ENCODE results near the gene SDS.

Gene SDS, protein sequence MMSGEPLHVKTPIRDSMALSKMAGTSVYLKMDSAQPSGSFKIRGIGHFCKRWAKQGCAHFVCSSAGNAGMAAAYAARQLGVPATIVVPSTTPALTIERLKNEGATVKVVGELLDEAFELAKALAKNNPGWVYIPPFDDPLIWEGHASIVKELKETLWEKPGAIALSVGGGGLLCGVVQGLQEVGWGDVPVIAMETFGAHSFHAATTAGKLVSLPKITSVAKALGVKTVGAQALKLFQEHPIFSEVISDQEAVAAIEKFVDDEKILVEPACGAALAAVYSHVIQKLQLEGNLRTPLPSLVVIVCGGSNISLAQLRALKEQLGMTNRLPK

DNA sequence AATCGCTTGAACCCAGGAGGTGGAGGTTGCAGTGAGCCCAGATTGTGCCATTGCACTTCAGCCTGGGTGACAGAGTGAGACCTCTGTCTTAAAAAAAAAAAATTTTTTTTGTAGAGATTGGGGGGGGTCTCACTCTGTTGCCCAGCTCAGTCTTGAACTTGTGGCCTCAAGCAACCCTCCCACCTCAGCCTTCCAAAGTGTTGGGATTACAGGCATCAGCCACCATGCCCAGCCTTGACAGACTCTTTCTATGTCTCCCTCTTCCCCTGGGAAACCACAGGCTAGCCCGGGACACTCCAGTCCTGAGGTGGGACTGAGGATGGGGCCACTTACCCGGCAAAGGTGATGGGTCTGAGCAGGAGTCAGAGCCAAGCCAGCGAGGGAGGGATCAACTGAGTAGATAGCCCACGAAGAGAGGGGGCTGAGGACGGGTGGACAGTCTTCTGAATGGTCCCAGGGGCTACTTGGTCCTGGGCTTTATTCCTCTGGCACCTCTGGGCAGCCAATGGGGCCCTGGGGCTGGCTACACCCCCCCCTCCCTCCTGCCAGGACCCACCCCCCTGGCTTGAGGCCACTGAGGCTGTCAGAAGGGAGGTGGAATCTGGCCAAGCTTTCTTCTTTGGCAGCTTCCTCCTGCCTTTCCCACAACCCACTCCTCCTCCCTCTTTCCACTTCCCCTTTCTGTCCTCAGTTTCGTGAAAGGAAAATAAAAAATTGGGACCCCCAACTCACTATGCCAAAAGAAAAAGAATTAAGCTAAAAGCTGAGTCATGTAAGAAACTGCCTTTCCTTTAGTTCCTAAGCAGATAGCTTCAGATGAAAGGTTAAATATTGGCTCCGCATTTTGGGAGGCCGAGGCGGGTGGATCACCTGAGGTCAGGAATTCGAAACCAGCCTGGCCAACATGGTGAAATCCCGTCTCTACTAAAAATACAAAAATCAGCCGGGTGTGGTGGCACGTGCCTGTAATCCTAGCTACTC is at the start of gene SDS:
Gene SDS, minus strand, starts transcription at position 453 of the 981 bp plus-strand sequence. CDS start 4,179 bp downstream, outside the sequence.
- Mint-ChIP-seq H3K9me3 (no peaks in the 10 kb centered on the region), H3K4me3 (no peak within 1 kb of the TSS), H3K36me3 (no peaks in the 10 kb centered on the region), H3K27me3 (peaks cover 3% of the 10 kb centered on the region), H3K4me1 (no peaks in the 10 kb centered on the region), H3K27ac (no peak within 1 kb of the TSS)

DNA sequence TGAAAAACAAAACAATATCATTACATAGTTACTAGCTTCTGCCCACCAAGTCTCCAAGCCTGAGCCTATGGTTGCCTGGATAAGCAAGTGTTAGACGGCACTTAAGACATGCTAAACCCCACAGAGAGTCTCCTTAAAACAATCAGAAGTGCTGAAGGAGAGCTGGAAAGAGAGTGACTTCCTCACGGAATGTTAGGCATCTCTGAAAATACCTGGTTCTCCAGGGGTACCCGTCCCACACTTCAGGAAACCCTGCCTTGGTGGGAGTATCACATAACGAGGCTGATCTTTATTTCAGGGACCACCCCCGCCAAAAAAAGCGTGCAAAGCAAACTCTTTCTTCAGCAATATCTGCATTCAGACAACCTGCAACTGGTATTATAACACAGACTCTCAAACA is 49.6 kb upstream of the SDS start:
- no peaks in the 10 kb centered on the region for H3K9me3 Mint-ChIP-seq
- H3K4me1 Mint-ChIP-seq, result no peaks in the 10 kb centered on the region
- no peak overlapping the region for H3K4me3 Mint-ChIP-seq
- H3K36me3 Mint-ChIP-seq, result no peaks in the 10 kb centered on the region
- H3K27ac Mint-ChIP-seq, result no peak overlapping the region
- H3K27me3 Mint-ChIP-seq, result peaks cover 7% of the 10 kb centered on the region

GRCh38 chr12:113452458-113452857 is 48.8 kb upstream of the SDS start:
- Mint-ChIP-seq H3K27me3 (peaks cover 9% of the 10 kb centered on the region), H3K27ac (no peak overlapping the region), H3K9me3 (no peaks in the 10 kb centered on the region)

DNA sequence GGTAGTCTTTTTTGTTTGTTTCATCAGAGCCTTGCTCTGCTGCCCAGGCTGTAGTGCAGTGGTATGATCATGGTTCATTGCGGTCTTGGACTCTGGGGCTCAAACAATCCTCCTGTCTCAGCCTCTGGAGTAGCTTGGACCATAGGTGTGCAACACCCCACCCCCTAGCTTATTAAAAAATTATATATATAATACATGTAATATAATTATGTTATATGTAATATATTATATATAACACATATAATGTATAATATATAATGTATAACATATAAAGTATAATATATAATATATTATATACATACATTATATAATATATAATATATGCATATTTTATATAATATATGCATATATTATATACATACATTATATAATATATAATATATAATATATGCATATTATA is 46.2 kb upstream of the SDS start:
- Mint-ChIP-seq H3K9me3 (no peaks in the 10 kb centered on the region), H3K27ac (no peak overlapping the region), H3K4me3 (no peak overlapping the region), H3K4me1 (no peaks in the 10 kb centered on the region), H3K36me3 (no peaks in the 10 kb centered on the region), H3K27me3 (peaks cover 19% of the 10 kb centered on the region)

More at GRCh38 chr12:113452458-113452857, 48.8 kb upstream of the SDS start:
- H3K36me3 Mint-ChIP-seq, result no peaks in the 10 kb centered on the region
- no peaks in the 10 kb centered on the region for H3K4me1 Mint-ChIP-seq
- no peak overlapping the region for H3K4me3 Mint-ChIP-seq

DNA sequence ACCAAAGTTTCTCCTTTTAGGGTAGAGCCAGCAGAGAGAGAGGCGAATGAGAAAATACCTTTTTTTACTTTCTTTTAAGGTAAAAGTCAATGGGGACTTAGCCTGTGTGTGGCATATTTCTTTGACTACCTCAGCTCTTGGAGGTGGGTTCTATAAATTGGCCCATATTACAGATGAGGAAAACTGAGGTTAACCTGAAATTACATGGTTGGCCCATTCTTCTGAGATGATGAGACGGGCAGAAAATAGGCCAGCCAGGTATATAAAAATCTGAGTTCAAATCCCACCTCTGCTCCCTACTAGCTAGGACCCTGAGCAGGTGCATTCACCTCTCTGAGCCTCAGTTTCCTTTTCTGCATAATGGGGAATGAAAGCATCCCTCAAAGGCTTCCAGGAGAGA is 45.6 kb upstream of the SDS start:
- Mint-ChIP-seq H3K4me1 (no peaks in the 10 kb centered on the region), H3K27ac (no peak overlapping the region), H3K27me3 (peaks cover 19% of the 10 kb centered on the region), H3K36me3 (no peaks in the 10 kb centered on the region), H3K4me3 (no peak overlapping the region), H3K9me3 (no peaks in the 10 kb centered on the region)

DNA sequence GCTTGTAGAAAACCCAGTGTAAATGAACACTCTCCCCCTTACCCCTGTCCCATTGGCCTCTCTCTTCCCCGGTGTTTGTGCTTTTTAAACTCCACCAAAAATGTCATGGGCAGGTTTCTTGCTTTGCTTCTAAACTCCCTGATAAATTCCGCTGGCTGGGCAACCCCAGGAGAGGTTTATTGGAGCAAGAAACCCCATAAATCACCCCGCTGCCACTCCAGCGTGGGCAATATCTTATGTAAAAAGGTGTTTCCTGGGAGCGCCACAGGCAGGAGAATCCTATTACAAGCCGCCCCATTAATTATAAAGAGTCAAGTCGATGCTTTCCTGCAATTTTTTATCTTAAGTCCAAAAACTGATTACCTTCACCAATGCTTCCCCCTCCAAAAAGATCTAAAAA is 45.2 kb upstream of the SDS start:
- no peak overlapping the region for H3K27ac Mint-ChIP-seq
- H3K27me3 Mint-ChIP-seq, result peaks cover 19% of the 10 kb centered on the region
- no peaks in the 10 kb centered on the region for H3K9me3 Mint-ChIP-seq
- H3K4me3 Mint-ChIP-seq, result no peak overlapping the region
- H3K4me1 Mint-ChIP-seq, result no peaks in the 10 kb centered on the region
- H3K36me3 Mint-ChIP-seq, result no peaks in the 10 kb centered on the region

DNA sequence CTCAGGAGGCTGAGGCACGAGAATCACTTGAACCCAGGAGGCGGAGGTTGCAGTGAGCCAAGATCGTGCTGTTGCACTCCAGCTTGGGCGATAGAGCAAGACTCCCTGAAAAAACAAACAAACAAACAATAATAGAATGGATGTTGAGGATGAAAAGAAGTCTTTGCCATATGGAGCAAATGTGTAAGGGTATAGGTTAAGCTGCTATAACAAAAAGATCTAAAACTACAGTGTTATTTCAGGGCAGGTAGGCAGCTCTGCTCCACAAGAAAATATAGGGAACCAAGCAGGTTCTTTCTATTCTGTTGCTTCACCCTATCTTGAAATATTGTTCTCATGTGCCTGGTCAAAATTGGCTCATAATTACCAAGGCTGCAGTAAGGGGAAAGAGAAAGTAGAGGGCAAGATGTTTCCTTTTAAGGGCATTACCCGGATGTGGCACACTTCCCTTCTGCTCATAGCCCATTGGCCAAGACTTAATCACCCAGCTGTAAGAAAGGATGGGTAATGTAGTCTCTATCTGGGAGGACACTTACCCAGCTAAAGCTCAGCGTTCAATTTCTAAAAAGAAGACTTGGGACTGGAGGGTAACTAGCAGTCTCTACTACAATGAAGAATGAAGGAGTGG is 42.0 kb upstream of the SDS start:
- Mint-ChIP-seq H3K27ac (no peak overlapping the region), H3K27me3 (peaks cover 18% of the 10 kb centered on the region), H3K4me3 (no peak overlapping the region), H3K4me1 (no peaks in the 10 kb centered on the region), H3K36me3 (no peaks in the 10 kb centered on the region), H3K9me3 (no peaks in the 10 kb centered on the region)

- H3K27me3 Mint-ChIP-seq, result peaks cover 14% of the 10 kb centered on the region
- H3K27ac Mint-ChIP-seq, result no peak overlapping the region
- no peak overlapping the region for H3K4me3 Mint-ChIP-seq
- no peaks in the 10 kb centered on the region for H3K36me3 Mint-ChIP-seq
- no peaks in the 10 kb centered on the region for H3K4me1 Mint-ChIP-seq
- no peaks in the 10 kb centered on the region for H3K9me3 Mint-ChIP-seq
These were observed 39.4 kb upstream of the SDS start for GRCh38 chr12:113443030-113443539.

- H3K4me3 Mint-ChIP-seq, result no peak overlapping the region
- H3K9me3 Mint-ChIP-seq, result no peaks in the 10 kb centered on the region
- H3K27me3 Mint-ChIP-seq, result peaks cover 7% of the 10 kb centered on the region
- no peak overlapping the region for H3K27ac Mint-ChIP-seq
- H3K4me1 Mint-ChIP-seq, result no peaks in the 10 kb centered on the region
- no peaks in the 10 kb centered on the region for H3K36me3 Mint-ChIP-seq
These were observed 37.5 kb upstream of the SDS start for GRCh38 chr12:113440947-113441782.

- no peaks in the 10 kb centered on the region for H3K9me3 Mint-ChIP-seq
- H3K27me3 Mint-ChIP-seq, result peaks cover 4% of the 10 kb centered on the region
- H3K36me3 Mint-ChIP-seq, result no peaks in the 10 kb centered on the region
- no peak overlapping the region for H3K27ac Mint-ChIP-seq
- no peaks in the 10 kb centered on the region for H3K4me1 Mint-ChIP-seq
- H3K4me3 Mint-ChIP-seq, result no peak overlapping the region
These were observed 36.6 kb upstream of the SDS start for GRCh38 chr12:113440336-113440735.

DNA sequence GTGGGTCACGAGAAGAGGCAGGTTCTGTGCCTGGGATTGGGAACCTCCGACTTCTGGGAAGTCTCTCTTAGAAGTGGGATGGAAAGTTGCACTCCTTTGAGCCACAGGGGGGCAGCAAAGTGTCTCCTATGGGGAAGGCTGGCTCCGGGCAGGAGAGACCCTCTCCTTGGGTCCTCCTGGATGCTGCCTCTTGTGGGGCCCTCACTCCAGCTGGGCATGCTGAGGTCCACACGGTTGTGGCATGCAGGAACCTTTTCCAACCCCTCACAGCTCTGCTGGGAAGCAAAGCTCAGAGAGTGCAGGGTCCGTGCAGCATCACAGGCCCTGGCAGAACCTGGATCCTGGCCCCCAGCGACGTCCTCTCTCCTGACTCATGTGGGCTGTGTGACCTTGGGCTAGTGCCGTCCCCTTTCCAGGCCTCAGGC is 35.9 kb upstream of the SDS start:
- Mint-ChIP-seq H3K36me3 (no peaks in the 10 kb centered on the region), H3K4me3 (no peak overlapping the region), H3K9me3 (no peaks in the 10 kb centered on the region), H3K27ac (no peak overlapping the region), H3K4me1 (no peaks in the 10 kb centered on the region), H3K27me3 (peaks cover 1% of the 10 kb centered on the region)

DNA sequence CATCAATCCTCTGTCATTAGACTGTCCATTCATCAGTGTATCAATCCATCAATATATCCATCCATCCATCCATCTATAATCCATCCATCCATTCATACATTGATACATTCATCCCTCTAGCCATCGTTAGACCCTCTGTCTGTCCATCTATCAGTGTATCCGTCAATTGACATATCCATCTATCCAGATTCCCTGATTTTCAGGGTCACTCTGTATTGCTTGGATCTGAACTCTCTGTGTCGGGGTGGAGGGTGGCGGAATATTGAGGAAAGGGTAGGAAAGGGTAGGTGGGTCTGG is 35.6 kb upstream of the SDS start:
- H3K27me3 Mint-ChIP-seq, result peaks cover 1% of the 10 kb centered on the region
- no peak overlapping the region for H3K4me3 Mint-ChIP-seq
- no peaks in the 10 kb centered on the region for H3K9me3 Mint-ChIP-seq
- no peaks in the 10 kb centered on the region for H3K36me3 Mint-ChIP-seq
- H3K27ac Mint-ChIP-seq, result no peak overlapping the region
- H3K4me1 Mint-ChIP-seq, result no peaks in the 10 kb centered on the region

GRCh38 chr12:113438523-113439300 is 35.0 kb upstream of the SDS start:
- Mint-ChIP-seq H3K27ac (no peak overlapping the region), H3K36me3 (no peaks in the 10 kb centered on the region), H3K4me3 (no peak overlapping the region), H3K4me1 (no peaks in the 10 kb centered on the region), H3K27me3 (peaks cover 1% of the 10 kb centered on the region), H3K9me3 (no peaks in the 10 kb centered on the region)

DNA sequence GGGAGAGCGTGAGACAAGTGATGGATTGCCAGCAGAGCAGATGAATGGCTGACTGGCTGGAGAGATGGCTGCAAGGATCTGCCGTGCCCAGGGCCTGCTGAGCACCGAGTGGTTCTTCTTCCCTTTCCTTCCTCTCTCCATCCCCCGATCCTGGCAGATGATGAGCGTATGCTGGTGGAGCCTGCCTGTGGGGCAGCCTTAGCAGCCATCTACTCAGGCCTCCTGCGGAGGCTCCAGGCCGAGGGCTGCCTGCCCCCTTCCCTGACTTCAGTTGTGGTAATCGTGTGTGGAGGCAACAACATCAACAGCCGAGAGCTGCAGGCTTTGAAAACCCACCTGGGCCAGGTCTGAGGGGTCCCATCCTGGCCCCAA is 34.0 kb upstream of the SDS start:
- Mint-ChIP-seq H3K27me3 (no peaks in the 10 kb centered on the region), H3K9me3 (no peaks in the 10 kb centered on the region), H3K36me3 (no peaks in the 10 kb centered on the region)

More for the DNA sequence above, 34.0 kb upstream of the SDS start:
- Mint-ChIP-seq H3K27ac (no peak overlapping the region), H3K4me3 (no peak overlapping the region), H3K4me1 (no peaks in the 10 kb centered on the region)
